ENCODE data around the gene GMDS. TPM values are rescaled to one million over a fixed set of nuclear protein-coding genes. Genes with fewer than 3 reads are reported as not detected.

Gene GMDS
- total RNA-seq, 1 experiment from 2014 or later = 35.0 TPM

DNA sequence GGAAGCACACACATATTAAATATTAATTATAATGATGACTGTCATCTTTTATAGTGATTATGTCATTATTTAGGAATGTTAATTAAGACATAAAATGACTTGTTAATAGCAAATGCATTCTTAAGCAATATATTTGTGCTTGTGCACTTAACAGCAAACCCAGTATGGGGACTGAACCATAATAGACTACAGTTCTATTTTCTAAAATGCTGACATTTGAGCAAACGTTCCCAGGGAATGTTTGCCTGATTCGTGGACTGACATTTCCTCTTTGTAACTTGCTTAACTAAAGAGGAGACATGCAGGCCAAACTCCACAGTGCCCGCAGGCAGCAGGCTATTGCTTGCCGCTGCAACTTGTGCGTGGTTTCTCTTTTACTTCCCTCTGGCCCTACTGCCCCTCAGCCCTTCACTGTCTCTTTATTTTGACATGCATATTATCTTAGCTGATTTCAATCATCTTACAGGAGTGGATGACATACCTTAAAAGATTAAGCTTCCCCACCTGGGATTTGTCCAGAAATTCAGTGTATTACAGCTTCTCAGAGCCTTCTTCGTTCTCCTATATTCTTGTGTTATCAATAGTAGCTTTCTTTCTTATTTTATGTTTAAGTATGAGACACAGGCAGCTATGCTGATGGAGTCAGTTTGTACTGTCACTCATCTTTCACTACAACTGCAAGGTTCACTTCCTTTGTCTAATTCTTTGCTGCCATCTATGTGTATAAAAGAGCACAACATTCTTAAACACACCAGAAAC is 141.5 kb downstream of the GMDS start:
- no peaks in the 10 kb centered on the region for H3K36me3 Mint-ChIP-seq
- H3K4me1 Mint-ChIP-seq = peaks cover 7% of the 10 kb centered on the region
- no peak overlapping the region for H3K4me3 Mint-ChIP-seq
- DNase-seq (ENCODE audit: low spot score) (no peak), ATAC-seq (no peak)
- no peaks in the 10 kb centered on the region for H3K9me3 Mint-ChIP-seq
- CTCF ChIA-PET = interaction anchor here (0.6 to 1.1 kb wide), 4 partner anchors 84 to 530 kb away, joined by 3 to 4 read pairs (median 4); no protein-coding TSS in a partner anchor
- H3K27me3 Mint-ChIP-seq (ENCODE audit: low read depth) = no peaks in the 10 kb centered on the region
- POLR2A ChIA-PET = no interaction called here
- TF ChIP-seq GTF2I (CRISPR knock-in tag; conservative IDR thresholded peaks at IDR 0.05) (no peak), HMGA2 (CRISPR knock-in tag; IDR thresholded peaks at IDR 0.05) (no peak), EMX1 (CRISPR knock-in tag; IDR thresholded peaks at IDR 0.05) (no peak), GABPB1 (CRISPR knock-in tag; IDR thresholded peaks at IDR 0.05) (no peak)
- no peak overlapping the region for H3K27ac Mint-ChIP-seq

DNA sequence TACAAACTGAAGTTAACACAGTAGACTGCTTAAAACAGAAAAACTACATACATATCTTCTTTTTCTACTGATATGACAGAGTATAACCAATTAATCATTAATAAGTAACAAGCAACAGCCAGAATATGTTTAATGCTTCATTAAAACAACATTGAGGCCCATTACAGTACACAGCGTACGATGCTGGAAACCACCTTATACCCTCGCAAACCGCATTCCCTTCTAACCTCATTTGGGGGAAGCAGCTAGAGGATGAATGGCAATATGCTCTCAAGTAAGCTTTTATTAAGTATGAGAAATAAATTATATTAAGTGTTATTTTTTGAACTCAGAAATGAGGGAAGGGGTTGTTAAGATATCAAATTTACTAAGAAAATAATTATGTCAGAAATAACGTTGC is 142.4 kb downstream of the GMDS start:
- ATAC-seq (no peak), DNase-seq (ENCODE audit: low spot score) (no peak)
- Mint-ChIP-seq H3K4me3 (no peak overlapping the region), H3K9me3 (no peaks in the 10 kb centered on the region), H3K36me3 (no peaks in the 10 kb centered on the region), H3K27me3 (ENCODE audit: low read depth) (no peaks in the 10 kb centered on the region), H3K27ac (no peak overlapping the region), H3K4me1 (peaks cover 4% of the 10 kb centered on the region)
- TF ChIP-seq ZNF317 (CRISPR knock-in tag; IDR thresholded peaks at IDR 0.05; ENCODE audit: borderline replicate concordance, low read depth) (no peak), TP53 (CRISPR knock-in tag; IDR thresholded peaks at IDR 0.05) (no peak)
- TF ChIP-seq, protein P1, sequence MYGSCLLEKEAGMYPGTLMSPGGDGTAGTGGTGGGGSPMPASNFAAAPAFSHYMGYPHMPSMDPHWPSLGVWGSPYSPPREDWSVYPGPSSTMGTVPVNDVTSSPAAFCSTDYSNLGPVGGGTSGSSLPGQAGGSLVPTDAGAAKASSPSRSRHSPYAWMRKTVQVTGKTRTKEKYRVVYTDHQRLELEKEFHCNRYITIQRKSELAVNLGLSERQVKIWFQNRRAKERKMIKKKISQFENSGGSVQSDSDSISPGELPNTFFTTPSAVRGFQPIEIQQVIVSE (CRISPR knock-in tag; IDR thresholded peaks at IDR 0.05; ENCODE audit: borderline replicate concordance) = no peak
- ChIA-PET POLR2A (no interaction called here), CTCF (no interaction called here)

DNA sequence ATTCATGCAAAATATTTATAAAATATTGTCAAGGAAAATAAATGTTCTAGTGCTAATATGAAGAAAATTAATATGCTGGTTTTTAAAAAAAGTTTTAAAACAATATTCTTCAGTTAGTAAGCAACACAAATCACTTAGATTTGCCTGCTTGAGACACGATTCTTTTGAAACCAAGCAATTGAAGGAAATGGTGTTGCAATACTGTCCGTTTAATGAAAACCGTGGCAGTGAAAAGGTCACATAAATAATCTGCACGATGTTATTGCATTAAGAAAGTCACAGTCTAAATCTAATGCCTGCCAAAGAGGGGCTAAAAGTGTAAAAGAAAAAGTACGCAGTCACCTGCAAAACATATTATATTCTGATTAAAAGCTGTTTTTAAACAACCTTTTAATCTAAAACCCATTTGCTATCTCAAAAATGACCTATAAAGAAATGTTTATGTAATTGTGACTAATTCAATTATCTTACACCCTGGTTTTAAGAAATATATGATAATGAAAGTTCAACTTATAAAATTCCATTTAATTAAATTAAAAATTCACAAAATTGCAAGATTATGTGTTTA is 143.0 kb downstream of the GMDS start:
- no peaks in the 10 kb centered on the region for H3K27me3 Mint-ChIP-seq (ENCODE audit: low read depth)

More for the DNA sequence above, 143.0 kb downstream of the GMDS start:
- H3K4me3 Mint-ChIP-seq = no peak overlapping the region
- DNase-seq (ENCODE audit: low spot score) (no peak), ATAC-seq (no peak)
- ChIA-PET CTCF (no interaction called here), POLR2A (no interaction called here)
- TF ChIP-seq, protein P2, sequence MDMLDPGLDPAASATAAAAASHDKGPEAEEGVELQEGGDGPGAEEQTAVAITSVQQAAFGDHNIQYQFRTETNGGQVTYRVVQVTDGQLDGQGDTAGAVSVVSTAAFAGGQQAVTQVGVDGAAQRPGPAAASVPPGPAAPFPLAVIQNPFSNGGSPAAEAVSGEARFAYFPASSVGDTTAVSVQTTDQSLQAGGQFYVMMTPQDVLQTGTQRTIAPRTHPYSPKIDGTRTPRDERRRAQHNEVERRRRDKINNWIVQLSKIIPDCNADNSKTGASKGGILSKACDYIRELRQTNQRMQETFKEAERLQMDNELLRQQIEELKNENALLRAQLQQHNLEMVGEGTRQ (CRISPR knock-in tag; IDR thresholded peaks at IDR 0.05) = no peak
- TF ChIP-seq GABPB1 (CRISPR knock-in tag; IDR thresholded peaks at IDR 0.05) (no peak), CBFB (CRISPR knock-in tag; IDR thresholded peaks at IDR 0.05; ENCODE audit: low read depth) (no peak), JUN (CRISPR knock-in tag; IDR thresholded peaks at IDR 0.05) (no peak), NFYB (CRISPR knock-in tag; conservative IDR thresholded peaks at IDR 0.05; ENCODE audit: low read depth) (no peak), NFE2L1 (CRISPR knock-in tag; IDR thresholded peaks at IDR 0.05) (no peak), ZBTB21 (CRISPR knock-in tag; IDR thresholded peaks at IDR 0.05; ENCODE audit: borderline replicate concordance) (no peak), ZNF416 (CRISPR knock-in tag; IDR thresholded peaks at IDR 0.05) (no peak), GTF2I (CRISPR knock-in tag; conservative IDR thresholded peaks at IDR 0.05) (no peak), TP53 (CRISPR knock-in tag; IDR thresholded peaks at IDR 0.05) (no peak), ZNF121 (CRISPR knock-in tag; IDR thresholded peaks at IDR 0.05) (no peak), TEAD1 (CRISPR knock-in tag; IDR thresholded peaks at IDR 0.05) (no peak)
- TF ChIP-seq, protein P3, sequence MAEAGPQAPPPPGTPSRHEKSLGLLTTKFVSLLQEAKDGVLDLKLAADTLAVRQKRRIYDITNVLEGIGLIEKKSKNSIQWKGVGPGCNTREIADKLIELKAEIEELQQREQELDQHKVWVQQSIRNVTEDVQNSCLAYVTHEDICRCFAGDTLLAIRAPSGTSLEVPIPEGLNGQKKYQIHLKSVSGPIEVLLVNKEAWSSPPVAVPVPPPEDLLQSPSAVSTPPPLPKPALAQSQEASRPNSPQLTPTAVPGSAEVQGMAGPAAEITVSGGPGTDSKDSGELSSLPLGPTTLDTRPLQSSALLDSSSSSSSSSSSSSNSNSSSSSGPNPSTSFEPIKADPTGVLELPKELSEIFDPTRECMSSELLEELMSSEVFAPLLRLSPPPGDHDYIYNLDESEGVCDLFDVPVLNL (CRISPR knock-in tag; IDR thresholded peaks at IDR 0.05; ENCODE audit: borderline replicate concordance, low read depth) = no peak
- TF ChIP-seq, protein P4, sequence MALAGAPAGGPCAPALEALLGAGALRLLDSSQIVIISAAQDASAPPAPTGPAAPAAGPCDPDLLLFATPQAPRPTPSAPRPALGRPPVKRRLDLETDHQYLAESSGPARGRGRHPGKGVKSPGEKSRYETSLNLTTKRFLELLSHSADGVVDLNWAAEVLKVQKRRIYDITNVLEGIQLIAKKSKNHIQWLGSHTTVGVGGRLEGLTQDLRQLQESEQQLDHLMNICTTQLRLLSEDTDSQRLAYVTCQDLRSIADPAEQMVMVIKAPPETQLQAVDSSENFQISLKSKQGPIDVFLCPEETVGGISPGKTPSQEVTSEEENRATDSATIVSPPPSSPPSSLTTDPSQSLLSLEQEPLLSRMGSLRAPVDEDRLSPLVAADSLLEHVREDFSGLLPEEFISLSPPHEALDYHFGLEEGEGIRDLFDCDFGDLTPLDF (CRISPR knock-in tag; IDR thresholded peaks at IDR 0.05) = no peak
- TF ChIP-seq, protein P5, sequence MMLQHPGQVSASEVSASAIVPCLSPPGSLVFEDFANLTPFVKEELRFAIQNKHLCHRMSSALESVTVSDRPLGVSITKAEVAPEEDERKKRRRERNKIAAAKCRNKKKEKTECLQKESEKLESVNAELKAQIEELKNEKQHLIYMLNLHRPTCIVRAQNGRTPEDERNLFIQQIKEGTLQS (CRISPR knock-in tag; conservative IDR thresholded peaks at IDR 0.05) = no peak
- no peaks in the 10 kb centered on the region for H3K36me3 Mint-ChIP-seq
- no peak overlapping the region for H3K27ac Mint-ChIP-seq
- peaks cover 4% of the 10 kb centered on the region for H3K4me1 Mint-ChIP-seq
- no peaks in the 10 kb centered on the region for H3K9me3 Mint-ChIP-seq

All from WTC11 (cell line).